Endothelial cell of umbilical vein (primary cell): ENCODE results near the gene MFN2. TPM values are rescaled to one million over a fixed set of nuclear protein-coding genes. Genes with fewer than 3 reads are reported as not detected.

ENCODE experiments used
- BruUV-seq: library from RNA; stranded (reverse); fragments of 400-500 nt; replicated peaks from 2 replicates; lab custom pipeline; 2021; lab: Mats Ljungman, UMichigan
- CTCF ChIA-PET: fragments of 300-600, 350-600 bp; sonication (Branson Sonifier 250); formaldehyde crosslinking; loops from one replicate; lab custom pipeline; 2021; ENCODE audit warnings: antibody characterized with exemption, inconsistent platforms; lab: Charles Lee
- POLR2A ChIA-PET: fragments of 300-600, 350-600 bp; sonication (Branson Sonifier 250); formaldehyde crosslinking; loops from one replicate; lab custom pipeline; 2021; ENCODE audit warnings: antibody characterized with exemption, inconsistent platforms; lab: Charles Lee
- DNase-seq: peaks from one replicate; pipeline ENCODE4 v3.0.0-alpha.2; 2011; ENCODE audit warnings: low read depth, low spot score
- FAIRE-seq: peaks from 2 replicates; lab custom pipeline; 2011; peaks lifted over from hg19 to GRCh38; lab: Jason Lieb, UNC
- H2AFZ ChIP-seq: 2 replicates; pipeline ENCODE4 v1.6.0; 2012; ENCODE audit warnings: low read depth, low read length, control low read depth, inconsistent platforms
- H3K27ac ChIP-seq: 2 replicates; pipeline ENCODE4 v1.5.1; 2011; ENCODE audit warnings: low read depth, mild to moderate bottlenecking, control low read depth, low read length, moderate library complexity; ENCODE audit not compliant: insufficient read depth
- H3K27me3 ChIP-seq, 2 experiments: 2 replicates each; pipeline versions ENCODE4 v1.6.0 to v1.6.1; 2011; ENCODE audit warnings: low read length in 2 of 2, mixed read lengths in 1 of 2; ENCODE audit not compliant: control insufficient read depth in 2 of 2, insufficient read depth in 2 of 2
- H3K36me3 ChIP-seq, 2 experiments: 2 replicates in 1 of 2; 3 replicates in 1 of 2; pipeline ENCODE4 v1.5.1; 2011; ENCODE audit warnings: low read length in 2 of 2, mild to moderate bottlenecking in 1 of 2, moderate library complexity in 1 of 2; ENCODE audit not compliant: control insufficient read depth in 2 of 2, insufficient read depth in 2 of 2; ENCODE audit errors: extremely low read depth in 1 of 2
- H3K4me1 ChIP-seq: 3 replicates; pipeline ENCODE4 v1.5.1; 2011; ENCODE audit warnings: mild to moderate bottlenecking, low read length; ENCODE audit not compliant: control insufficient read depth, insufficient read depth; ENCODE audit errors: extremely low read depth
- H3K4me2 ChIP-seq: 2 replicates; pipeline ENCODE4 v1.6.1; 2011; ENCODE audit warnings: low read length, control low read depth, mixed read lengths; ENCODE audit not compliant: insufficient read depth
- H3K4me3 ChIP-seq, 3 experiments: fragments of 200-600 bp in 1 of 3; sonication (generic), shearing (Covaris generic) in 1 of 3; replicated peaks in 1 of 3; 2 replicates each; pipeline ENCODE4 v1.5.1; 2011 to 2016; ENCODE audit warnings: control low read depth in 3 of 3, low read length in 3 of 3, mild to moderate bottlenecking in 2 of 3, inconsistent platforms in 1 of 3, low read depth in 1 of 3, moderate library complexity in 1 of 3; ENCODE audit not compliant: insufficient read depth in 1 of 3
- H3K79me2 ChIP-seq: 2 replicates; pipeline ENCODE4 v1.6.0; 2012; ENCODE audit warnings: low read length, inconsistent platforms; ENCODE audit not compliant: control insufficient read depth, insufficient read depth
- H3K9ac ChIP-seq: replicated peaks from 2 replicates; pipeline ENCODE3; 2011; ENCODE audit warnings: low read length, control low read depth; ENCODE audit not compliant: insufficient read depth; ENCODE audit errors: extremely low read depth
- H3K9me1 ChIP-seq: replicated peaks from 3 replicates; pipeline ENCODE4 v1.6.0; 2011; ENCODE audit warnings: mild to moderate bottlenecking, low read length; ENCODE audit not compliant: control insufficient read depth, insufficient read depth; ENCODE audit errors: extremely low read depth
- H3K9me3 ChIP-seq: replicated peaks from 2 replicates; pipeline ENCODE4 v1.5.1; 2012; ENCODE audit warnings: low read length, inconsistent platforms; ENCODE audit not compliant: control insufficient read depth, insufficient read depth
- H4K20me1 ChIP-seq: replicated peaks from 2 replicates; pipeline ENCODE3; 2011; ENCODE audit warnings: mild to moderate bottlenecking, low read length; ENCODE audit not compliant: control insufficient read depth, insufficient read depth; ENCODE audit errors: extremely low read depth
- EZH2 ChIP-seq: IDR thresholded peaks from 2 replicates; pipeline ENCODE4 v1.6.1; 2012; ENCODE audit warnings: borderline replicate concordance, low read depth, mild to moderate bottlenecking, moderate library complexity, low read length, inconsistent platforms; ENCODE audit not compliant: severe bottlenecking
- JUN ChIP-seq: IDR thresholded peaks from 2 replicates; pipeline ENCODE4 v1.6.1; 2011; ENCODE audit warnings: borderline replicate concordance, low read depth; ENCODE audit not compliant: insufficient read length, insufficient read depth
- POLR2A ChIP-seq: IDR thresholded peaks from 2 replicates; pipeline ENCODE4 v1.6.1; 2012; ENCODE audit warnings: low read depth, mild to moderate bottlenecking, control low read depth, low read length
- POLR2AphosphoS5 ChIP-seq: IDR thresholded peaks from 2 replicates; pipeline ENCODE4 v1.6.1; 2012; ENCODE audit warnings: low read depth, mild to moderate bottlenecking, control low read depth, low read length, moderate library complexity; ENCODE audit not compliant: insufficient read depth
- dilution Hi-C: fragments of 300-500 bp; cut with MboI; formaldehyde crosslinking; loops from one replicate; pipeline ENCODE4 v1.15.0; 2019; ENCODE audit warnings: low sequenced_read_pairs; ENCODE audit not compliant: extremely low pct_ligation_motif_present
- intact Hi-C: fragments of 100-400 bp; cut with micrococcal nuclease; formaldehyde crosslinking; loops from one replicate; pipeline ENCODE4 v1.10.0; 2022
- polyA plus RNA-seq, 4 experiments: library from polyadenylated mRNA; depleted of rRNA in 3 of 4; stranded (reverse) in 3 of 4; unstranded in 1 of 4; fragments of >200 nt; gene quantifications; 2 replicates each; pipeline versions ENCODE4 v1.2.1 to v1.2.3, GENCODE V29; 2011 to 2012; ENCODE audit warnings: missing spikeins in 1 of 4
- total RNA-seq: library from RNA; stranded (reverse); gene quantifications from 2 replicates; pipeline ENCODE4 v1.2.3, GENCODE V29; 2021
- TF ChIP-seq, protein P1 (sequence below): IDR thresholded peaks from 2 replicates; pipeline ENCODE4 v1.6.1; 2011; ENCODE audit not compliant: insufficient read depth, insufficient read length
- TF ChIP-seq, protein P2 (sequence below), 2 donors: IDR thresholded peaks; 1 replicate in 1 of 2; 2 replicates in 1 of 2; pipeline ENCODE4 v1.5.1; 2011; ENCODE audit warnings: low read length in 2 of 2, mild to moderate bottlenecking in 2 of 2, moderate library complexity in 2 of 2, control low read depth in 1 of 2, inconsistent platforms in 1 of 2, low read depth in 1 of 2; ENCODE audit not compliant: insufficient read depth in 1 of 2; ENCODE audit errors: extremely low read depth in 1 of 2

MFN2 gene
- total and polyA plus RNA-seq, 2 donors (not counting 3 experiments of a cell fraction or from before 2014, with no cell fraction given): 51.4 to 82.4 TPM

DNA sequence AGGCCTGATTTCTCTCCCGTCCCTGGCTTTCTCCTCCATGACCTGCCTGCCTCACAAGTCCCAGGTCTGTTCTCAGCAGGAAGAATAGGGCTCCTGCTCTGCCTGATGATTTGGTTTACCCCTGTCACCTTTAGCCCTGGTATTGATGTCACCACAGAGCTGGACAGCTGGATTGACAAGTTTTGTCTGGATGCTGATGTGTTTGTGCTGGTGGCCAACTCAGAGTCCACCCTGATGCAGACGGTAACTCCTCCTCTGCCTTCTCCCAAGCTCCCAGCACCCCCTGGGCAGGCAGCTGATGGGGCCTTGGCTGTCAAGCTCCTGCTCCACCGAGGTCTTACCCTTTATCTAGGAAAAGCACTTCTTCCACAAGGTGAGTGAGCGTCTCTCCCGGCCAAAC is 18.4 kb downstream of the MFN2 start:
- TF ChIP-seq, protein P1, sequence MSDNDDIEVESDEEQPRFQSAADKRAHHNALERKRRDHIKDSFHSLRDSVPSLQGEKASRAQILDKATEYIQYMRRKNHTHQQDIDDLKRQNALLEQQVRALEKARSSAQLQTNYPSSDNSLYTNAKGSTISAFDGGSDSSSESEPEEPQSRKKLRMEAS: no peak
- TF ChIP-seq POLR2AphosphoS5 (no peak), POLR2A (no peak), EZH2 (no peak), JUN (no peak)
- TF ChIP-seq, protein P2, sequence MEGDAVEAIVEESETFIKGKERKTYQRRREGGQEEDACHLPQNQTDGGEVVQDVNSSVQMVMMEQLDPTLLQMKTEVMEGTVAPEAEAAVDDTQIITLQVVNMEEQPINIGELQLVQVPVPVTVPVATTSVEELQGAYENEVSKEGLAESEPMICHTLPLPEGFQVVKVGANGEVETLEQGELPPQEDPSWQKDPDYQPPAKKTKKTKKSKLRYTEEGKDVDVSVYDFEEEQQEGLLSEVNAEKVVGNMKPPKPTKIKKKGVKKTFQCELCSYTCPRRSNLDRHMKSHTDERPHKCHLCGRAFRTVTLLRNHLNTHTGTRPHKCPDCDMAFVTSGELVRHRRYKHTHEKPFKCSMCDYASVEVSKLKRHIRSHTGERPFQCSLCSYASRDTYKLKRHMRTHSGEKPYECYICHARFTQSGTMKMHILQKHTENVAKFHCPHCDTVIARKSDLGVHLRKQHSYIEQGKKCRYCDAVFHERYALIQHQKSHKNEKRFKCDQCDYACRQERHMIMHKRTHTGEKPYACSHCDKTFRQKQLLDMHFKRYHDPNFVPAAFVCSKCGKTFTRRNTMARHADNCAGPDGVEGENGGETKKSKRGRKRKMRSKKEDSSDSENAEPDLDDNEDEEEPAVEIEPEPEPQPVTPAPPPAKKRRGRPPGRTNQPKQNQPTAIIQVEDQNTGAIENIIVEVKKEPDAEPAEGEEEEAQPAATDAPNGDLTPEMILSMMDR (IDR thresholded peaks at IDR 0.05; ENCODE audit: extremely low read depth in 1 of 2, insufficient read depth in 1 of 2, low read depth in 1 of 2, low read length in 2 of 2): no peak
- Histone ChIP-seq H3K4me3 (no peak overlapping the region), H3K4me2 (no peak overlapping the region), H3K9ac (no peak overlapping the region), H3K27me3 (no peaks in the 10 kb centered on the region), H3K9me3 (no peaks in the 10 kb centered on the region), H3K36me3 (peaks cover 16 to 43% of the 10 kb centered on the region in 2 experiments), H3K27ac (no peak overlapping the region), H4K20me1 (no peaks in the 10 kb centered on the region), H3K79me2 (no peaks in the 10 kb centered on the region), H3K9me1 (no peaks in the 10 kb centered on the region), H3K4me1 (no peaks in the 10 kb centered on the region), H2AFZ (no peak overlapping the region)
- DNase-seq: no peak
- ChIA-PET CTCF (no interaction called here), POLR2A (interaction anchor here (0.5 to 0.6 kb wide), 2 partner anchors 89 to 922 kb away, joined by 3 to 8 read pairs; no protein-coding TSS in a partner anchor)
- intact Hi-C loops (no loop called here), dilution Hi-C loops (no loop called here)
- FAIRE-seq: no peak
- BruUV-seq: no TSS peak
